Measurements from ENCODE around the gene TUBGCP6.

TUBGCP6 gene

GRCh38 chr22:50182176-50183081, 62.4 kb downstream of the TUBGCP6 start:
- no peak for DNase-seq (ENCODE audit: low read depth, low spot score)

GRCh38 chr22:50180727-50181521, 63.9 kb downstream of the TUBGCP6 start:
- DNase-seq (ENCODE audit: low read depth, low spot score): no peak

DNA sequence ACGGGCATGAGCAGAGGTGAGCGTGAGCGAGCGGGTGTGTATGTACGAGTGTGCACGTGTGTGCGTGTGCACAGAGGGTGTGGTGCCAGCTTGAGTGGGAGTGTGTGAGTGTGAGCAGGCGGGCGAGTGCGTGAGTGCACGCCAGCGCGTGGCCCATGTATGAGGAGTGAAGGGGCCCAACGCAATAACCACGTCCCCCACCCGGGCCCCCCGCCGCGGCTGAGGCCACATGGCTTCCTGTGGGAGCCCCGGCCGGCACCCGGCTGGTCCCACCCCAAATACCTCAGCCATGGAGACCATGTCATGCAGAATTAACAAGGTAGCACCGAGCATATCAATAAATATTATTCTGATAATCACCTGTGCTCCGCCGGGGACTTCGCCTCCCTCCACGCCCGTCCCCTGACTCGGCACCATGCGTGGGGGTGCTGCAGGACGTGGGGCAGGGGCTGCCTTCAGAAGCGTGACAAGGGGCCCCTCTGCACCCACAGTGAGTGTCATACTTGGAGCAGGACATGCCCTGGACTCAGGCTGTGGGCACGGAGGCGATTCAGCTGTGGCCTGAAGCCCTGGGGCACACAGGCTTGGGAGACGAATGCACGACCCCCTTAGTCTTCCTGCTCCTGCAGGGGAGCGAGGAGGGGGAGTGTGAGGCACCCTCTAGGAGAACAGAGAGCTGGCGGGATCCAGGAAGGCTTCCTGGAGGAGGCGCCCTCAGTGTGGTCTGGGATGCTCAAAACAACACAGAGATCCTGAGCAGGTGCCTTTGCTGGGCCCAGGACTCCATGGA, 64.7 kb downstream of the TUBGCP6 start:
- DNase-seq (ENCODE audit: low read depth, low spot score): no peak

DNA sequence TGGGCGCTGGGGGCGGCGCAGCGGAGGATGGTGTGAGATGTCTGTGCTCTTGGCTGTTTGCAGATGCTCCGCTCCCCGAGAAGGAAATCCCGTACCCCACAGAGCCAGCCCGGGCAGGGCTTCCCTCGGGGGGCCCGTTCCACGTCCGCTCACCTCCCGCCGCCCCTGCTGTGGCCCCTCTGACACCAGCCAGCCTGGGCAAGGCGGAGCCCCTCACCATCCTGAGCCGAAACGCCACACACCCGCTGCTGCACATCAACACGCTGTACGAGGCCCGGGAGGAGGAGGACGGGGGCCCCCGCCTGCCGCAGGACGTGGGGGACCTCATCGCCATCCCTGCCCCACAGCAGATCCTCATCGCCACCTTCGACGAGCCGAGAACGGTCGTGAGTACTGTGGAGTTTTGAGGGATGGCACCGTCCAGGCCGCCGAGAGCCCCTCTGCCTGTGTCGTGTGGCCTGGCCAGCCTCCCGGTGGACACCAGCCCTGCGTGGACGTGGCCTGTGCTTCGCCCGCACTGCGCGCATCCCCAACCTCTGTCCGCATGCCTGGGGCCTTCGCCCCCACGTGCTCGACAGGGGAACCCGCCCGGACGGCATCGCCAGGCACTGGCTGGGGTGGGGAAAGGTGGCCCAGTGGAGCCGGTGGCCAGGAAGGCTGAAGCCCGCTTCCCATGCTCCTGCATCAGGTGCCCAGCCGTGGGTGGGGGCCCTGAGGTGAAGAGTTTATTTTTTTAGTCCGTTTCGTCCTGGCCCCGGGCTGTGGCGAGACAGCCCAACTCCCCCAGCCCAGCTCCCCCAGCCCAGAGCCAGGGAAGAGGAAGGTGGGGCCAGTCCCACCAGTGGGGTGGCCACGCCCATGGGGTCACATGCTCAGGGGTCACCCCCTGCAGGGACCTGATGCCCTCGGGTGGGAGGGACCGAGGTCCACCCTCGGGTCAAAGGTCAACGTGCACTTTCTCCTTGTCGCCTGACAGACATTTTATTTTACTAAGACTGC, 65.7 kb downstream of the TUBGCP6 start:
- DNase-seq (ENCODE audit: low read depth, low spot score): no peak

DNA sequence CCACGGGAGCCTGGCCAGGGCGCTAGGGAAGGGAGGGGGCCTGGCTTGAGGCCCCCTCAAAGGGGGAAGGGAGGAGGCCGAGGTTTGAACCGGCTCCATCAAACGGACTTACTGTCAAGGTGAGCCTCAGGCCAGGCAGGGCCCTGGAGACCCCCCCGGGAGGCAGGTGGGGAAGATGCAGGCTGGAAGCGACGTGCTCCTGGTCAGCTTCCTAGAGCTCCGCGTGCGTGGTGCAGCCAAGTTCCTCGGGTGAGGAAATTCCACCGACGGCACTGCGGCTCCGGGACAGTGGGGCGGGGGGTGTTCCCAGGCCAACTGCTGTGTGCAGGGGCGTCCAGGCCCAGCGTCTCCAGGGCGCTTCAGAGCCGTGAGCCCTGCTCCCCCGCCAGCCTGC, 66.4 kb downstream of the TUBGCP6 start:
- no peak for DNase-seq (ENCODE audit: low read depth, low spot score)

GRCh38 chr22:50177537-50178470, 67.0 kb downstream of the TUBGCP6 start:
- no peak for DNase-seq (ENCODE audit: low read depth, low spot score)

- DNase-seq (ENCODE audit: low read depth, low spot score): no peak
Observed at GRCh38 chr22:50176850-50177536, 67.8 kb downstream of the TUBGCP6 start.

DNA sequence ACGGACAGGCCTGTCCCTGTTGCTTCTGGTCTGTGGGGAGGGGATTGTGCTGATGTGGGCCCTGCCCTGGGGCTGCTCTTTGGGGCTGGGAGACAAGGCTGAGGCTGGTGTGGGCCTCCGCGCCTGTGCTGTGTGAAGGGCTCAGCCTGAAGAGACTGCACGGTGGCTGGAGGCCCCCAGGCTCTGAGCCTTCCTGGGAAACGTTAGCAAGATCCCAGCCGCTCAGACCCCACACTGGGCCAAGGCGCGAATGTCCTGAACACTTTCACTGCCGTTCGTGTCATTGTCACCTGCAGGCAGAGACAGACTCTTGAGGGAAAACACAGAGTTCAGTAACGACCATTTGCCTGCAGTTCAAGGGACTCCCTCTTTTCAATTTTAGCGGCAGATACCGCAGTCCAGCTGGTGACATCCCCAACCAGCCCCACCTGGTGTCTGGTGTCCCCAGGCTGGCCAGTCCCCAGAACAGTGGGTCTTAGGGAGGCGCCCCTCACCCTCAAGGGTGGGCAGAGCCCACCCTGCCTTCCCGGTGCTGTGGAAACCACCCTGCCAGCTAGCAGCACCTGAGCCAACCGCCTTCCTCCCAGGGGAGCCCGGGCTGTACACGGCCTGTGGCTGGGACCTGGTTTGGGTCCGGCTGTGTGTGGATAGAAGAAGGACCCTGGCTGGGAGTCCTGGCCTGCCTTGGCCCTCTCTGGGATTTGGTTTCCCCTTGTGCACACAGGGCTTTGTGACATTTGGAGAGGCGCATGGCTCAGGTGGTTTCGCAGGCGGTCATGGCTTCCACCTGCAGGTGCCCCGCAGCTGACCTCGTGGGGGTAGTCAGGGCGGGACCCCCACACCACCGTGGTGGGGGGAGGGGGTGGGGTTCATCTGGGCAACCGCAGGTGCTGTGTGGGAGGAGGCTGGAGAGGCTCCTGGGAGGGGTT, 68.6 kb downstream of the TUBGCP6 start:
- DNase-seq (ENCODE audit: low read depth, low spot score): no peak

GRCh38 chr22:50175191-50175461, 69.7 kb downstream of the TUBGCP6 start:
- DNase-seq (ENCODE audit: low read depth, low spot score): no peak

- DNase-seq (ENCODE audit: low read depth, low spot score): no peak
Observed at GRCh38 chr22:50174382-50175190, 70.2 kb downstream of the TUBGCP6 start.

GRCh38 chr22:50173983-50174355, 70.9 kb downstream of the TUBGCP6 start:
- no peak for DNase-seq (ENCODE audit: low read depth, low spot score)

- no peak for DNase-seq (ENCODE audit: low read depth, low spot score)
Observed at GRCh38 chr22:50173311-50173982, 71.4 kb downstream of the TUBGCP6 start.

DNA sequence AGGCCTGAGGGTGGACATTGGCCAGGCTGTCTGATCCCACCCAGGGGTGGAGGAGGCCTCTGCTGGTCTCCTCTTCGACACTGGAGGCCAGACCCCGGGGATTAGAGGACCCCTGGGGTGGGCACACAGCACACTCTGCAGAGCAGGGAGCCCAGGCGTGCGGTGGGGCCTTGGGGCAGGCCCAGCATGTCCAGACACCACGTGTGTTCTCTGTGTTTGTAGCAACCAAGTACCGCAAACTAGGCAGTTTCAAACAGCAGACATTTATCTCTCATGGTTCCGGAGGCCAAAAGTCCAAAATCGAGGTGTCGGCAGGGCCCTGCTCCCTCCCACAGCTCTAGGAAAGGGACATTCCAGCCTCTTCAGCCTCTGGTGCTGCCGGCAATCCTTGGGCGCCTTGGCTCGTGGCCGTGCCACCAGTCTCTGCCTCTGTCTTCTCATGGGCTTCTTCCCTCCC, 72.8 kb downstream of the TUBGCP6 start:
- no peak for DNase-seq (ENCODE audit: low read depth, low spot score)

- no peak for DNase-seq (ENCODE audit: low read depth, low spot score)
Observed at GRCh38 chr22:50171319-50171964, 73.4 kb downstream of the TUBGCP6 start.

GRCh38 chr22:50170453-50171318, 74.1 kb downstream of the TUBGCP6 start, which contains the start of gene PANX2:
PANX2 (plus strand) TSS chr22:50170731; CDS start chr22:50170731, 0 bp downstream.
- no peak for DNase-seq (ENCODE audit: low read depth, low spot score)
